Activated naive CD4-positive, alpha-beta T cell treated with anti-CD3 and anti-CD28 coated beads, Interleukin-2, amount 50 U/mL, for 16 hours (primary cell): ENCODE results near the gene B4GALT2.

Experiments
- DNase-seq: peaks from one replicate; pipeline ENCODE4 v3.0.0-alpha.2; 2020

The B4GALT2 gene

DNA sequence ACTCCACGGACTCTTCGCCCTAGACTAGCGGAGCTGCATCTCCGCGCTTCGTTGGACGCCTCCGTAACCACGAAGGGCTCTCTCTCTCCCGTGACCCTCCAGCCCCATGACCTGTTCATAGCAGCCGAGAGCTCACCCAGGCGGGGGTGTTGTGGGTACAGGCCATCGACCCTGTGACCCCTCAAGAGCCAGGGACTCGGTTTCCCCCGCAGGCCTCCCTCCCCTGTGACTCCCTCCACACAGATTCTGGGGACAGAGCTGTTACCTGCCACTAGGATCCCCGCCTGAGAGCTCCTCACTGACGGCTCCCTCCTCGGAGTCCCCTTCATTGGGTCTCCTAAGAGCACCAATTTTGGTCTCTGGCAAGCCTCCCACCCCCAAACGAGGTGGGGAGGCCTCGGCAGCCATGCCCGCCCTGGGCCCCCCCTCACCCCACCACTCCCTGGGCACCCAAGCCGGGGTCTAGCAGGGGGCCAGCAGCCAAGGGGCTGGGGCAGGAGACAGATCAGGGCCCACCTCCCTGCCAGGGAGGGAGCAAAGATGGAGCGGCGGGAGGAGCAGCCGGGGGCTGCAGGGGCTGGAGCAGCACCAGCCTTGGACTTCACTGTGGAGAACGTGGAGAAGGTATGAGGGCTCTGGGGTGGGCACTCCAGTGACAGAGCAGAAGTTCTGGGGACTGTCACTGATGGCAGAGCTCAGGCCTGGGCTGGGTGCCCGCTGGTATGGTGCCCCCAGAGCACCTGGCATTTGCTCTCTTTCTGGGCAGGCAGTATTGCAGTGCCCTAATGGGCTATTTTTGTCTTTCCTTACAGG lies 31.7 kb upstream of the B4GALT2 start:
- peak; percentile 22 for DNase-seq

DNA sequence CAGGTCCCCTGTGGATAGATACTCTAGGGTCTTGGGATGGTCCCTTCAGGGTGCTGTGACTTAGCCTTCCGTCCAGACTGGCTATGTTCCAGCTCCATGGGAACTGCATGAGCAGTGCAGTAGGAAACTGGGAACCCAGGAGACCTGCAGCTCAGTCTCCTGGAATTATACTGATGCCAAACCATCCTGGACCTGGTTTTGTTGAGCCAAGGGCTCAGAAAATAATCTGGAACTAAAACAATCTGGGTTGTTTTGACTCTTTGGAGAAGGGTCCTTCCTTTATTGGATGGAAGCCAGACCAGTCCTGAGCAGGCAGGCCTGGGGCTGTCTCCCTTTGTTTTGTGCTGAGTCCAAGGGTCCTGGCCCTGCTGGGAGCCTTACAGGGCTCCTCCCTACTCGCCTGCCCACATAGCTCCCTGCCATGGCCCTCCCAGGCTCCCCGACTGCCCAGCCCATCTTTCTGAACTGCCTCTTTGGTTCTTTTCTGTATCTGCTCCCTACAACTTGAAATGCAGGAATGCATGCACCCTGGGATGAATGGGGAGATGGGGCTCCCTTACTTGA lies 31.1 kb upstream of the B4GALT2 start:
- no peak for DNase-seq

GRCh38 chr1:43949678-43950077 lies 29.3 kb upstream of the B4GALT2 start:
- no peak for DNase-seq

GRCh38 chr1:43951021-43951985 lies 27.7 kb upstream of the B4GALT2 start:
- no peak for DNase-seq

GRCh38 chr1:43952731-43953346 lies 26.2 kb upstream of the B4GALT2 start:
- no peak for DNase-seq

- no peak for DNase-seq
These were observed 25.6 kb upstream of the B4GALT2 start for GRCh38 chr1:43953361-43953760.

DNA sequence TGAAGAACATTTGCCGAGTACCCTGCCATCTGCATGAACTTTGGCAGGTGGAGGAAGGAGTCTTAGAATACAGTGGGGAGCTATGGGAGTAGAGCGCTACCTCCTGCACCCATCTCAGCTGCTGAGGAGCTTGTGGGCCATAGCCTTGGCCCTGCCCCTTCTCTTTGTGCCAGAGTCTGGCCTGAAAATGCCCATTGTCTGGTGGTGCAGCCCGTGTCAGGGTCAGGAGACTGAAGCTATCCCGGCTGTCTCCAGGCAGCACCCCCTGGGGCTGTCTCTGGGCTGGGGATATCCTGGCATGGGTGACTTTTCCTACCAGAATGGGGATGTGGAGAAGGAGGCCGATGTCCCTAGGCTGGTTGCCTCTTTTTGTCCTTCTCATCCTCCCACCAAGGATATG lies 25.0 kb upstream of the B4GALT2 start:
- no peak for DNase-seq

- DNase-seq = no peak
These were observed 22.8 kb upstream of the B4GALT2 start for GRCh38 chr1:43956234-43956633.

GRCh38 chr1:43957407-43958040 lies 21.5 kb upstream of the B4GALT2 start:
- no peak for DNase-seq

DNA sequence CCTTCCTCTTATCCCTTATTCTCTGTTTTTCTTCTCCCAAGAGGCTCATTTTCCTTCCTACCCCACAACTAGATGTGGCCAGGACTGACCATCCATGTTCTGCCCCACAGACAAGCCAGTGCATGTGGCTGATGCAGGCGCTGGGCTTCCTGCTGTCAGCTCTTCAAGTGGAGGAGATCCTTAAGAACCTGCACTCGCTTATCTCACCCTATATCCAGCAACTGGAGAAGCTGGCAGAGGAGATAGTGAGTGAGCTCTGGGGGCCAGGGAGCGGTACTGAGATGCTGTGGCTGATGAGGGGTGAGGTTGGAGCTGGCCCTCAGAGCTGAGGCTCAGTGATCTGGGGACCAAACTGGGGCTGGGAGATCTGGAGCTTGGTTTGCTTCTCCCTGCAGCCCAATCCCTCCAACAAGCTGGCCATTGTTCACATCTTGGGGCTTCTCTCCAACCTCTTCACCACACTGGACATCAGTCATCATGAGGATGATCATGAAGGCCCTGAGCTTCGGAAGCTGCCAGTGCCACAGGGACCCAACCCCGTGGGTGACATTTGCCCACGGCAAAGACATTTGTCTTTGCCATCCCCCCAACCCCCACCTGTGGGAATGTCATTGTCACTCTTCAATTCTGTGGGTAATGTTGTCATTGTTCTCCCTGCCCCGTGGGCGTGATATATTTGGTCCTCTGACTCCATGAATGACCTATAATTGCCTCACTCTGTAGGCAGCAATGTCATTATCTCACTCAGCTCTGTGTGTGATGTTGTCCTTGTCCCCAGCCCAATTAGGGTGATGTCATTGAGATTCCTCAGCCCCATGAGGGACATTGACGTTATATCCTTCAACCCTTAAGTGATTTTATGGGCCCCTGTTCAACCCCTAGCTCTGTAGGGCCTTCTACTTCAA lies 20.4 kb upstream of the B4GALT2 start:
- no peak for DNase-seq

DNA sequence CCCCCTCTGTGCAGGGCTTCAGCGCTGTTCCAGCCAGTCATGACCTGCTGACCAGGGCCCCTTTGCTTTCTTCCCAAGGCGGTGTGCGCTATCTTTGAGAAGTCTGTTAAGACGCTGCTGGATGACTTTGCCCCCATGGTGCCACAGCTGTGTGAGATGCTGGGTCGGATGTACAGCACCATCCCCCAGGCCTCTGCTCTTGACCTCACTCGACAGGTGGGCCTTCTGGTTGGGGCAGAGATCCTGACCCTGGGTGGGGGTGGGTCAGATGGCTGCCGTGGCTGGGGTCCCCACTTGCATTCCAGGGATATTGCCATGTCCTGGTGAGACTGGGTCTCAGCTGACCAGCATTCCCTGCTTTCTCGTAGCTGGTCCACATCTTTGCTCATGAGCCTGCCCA lies 18.2 kb upstream of the B4GALT2 start:
- no peak for DNase-seq

- DNase-seq = no peak
These were observed 17.3 kb upstream of the B4GALT2 start for GRCh38 chr1:43961692-43962091.

DNA sequence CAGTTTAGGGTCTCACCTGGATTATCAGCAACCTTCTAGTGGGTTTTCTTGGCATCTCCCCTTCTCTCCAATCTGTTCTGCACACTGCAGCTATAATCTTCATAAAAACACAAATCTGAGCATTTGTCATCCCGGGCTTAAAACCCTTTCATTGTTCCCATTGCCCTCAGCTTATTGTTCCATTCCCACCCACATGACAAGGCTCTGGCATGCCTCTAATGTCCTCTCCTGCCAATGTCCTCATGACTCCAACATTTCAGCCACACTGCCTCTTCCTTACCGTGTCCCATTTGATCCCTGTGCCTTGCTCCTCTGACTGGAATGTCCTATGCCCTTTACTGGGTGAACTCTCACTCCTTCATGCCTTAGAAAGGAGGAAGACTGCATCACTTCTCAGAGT lies 16.7 kb upstream of the B4GALT2 start:
- DNase-seq = no peak

GRCh38 chr1:43963006-43963405 lies 16.0 kb upstream of the B4GALT2 start:
- no peak for DNase-seq

- no peak for DNase-seq
These were observed 15.1 kb upstream of the B4GALT2 start for GRCh38 chr1:43963890-43964289.

- no peak for DNase-seq
These were observed 13.7 kb upstream of the B4GALT2 start for GRCh38 chr1:43965316-43965715.

- DNase-seq = no peak
These were observed 10.6 kb upstream of the B4GALT2 start for GRCh38 chr1:43968348-43968948.

GRCh38 chr1:43969416-43969745 lies 9.6 kb upstream of the B4GALT2 start:
- DNase-seq = no peak

GRCh38 chr1:43969746-43970466 lies 9.1 kb upstream of the B4GALT2 start, which contains the start of gene DPH2:
Gene DPH2, plus strand, starts transcription at chr1:43970010. Its CDS starts 166 bp downstream, at chr1:43970176.
- DNase-seq = peak; percentile 97

- no peak for DNase-seq
These were observed 8.5 kb upstream of the B4GALT2 start for GRCh38 chr1:43970502-43970901.
